GM12874 (cell line): ENCODE results near the gene APOL4.
A peak's percentile ranks its signal among the peaks of the same experiment; 100 is the strongest.

Experiments
- CTCF ChIP-seq: IDR thresholded peaks from 2 replicates; pipeline ENCODE4 v1.5.1; 2011; ENCODE audit warnings: low read depth, mild to moderate bottlenecking, control low read depth, low read length, moderate library complexity; ENCODE audit not compliant: insufficient read depth

The APOL4 gene

GRCh38 chr22:36239401-36240171, 38.0 kb upstream of the APOL4 start, which contains the start of gene APOL2:
Gene APOL2, minus strand, starts transcription at chr22:36239527. Its CDS starts 6,365 bp downstream, at chr22:36233162.
- peak; percentile 74 for TF ChIP-seq CTCF

- no peak for TF ChIP-seq CTCF
Observed at GRCh38 chr22:36239150-36239400, 37.5 kb upstream of the APOL4 start.

GRCh38 chr22:36238373-36239149, 37.0 kb upstream of the APOL4 start:
- TF ChIP-seq CTCF, result no peak

GRCh38 chr22:36237462-36238372, 36.1 kb upstream of the APOL4 start:
- TF ChIP-seq CTCF, result no peak

GRCh38 chr22:36236388-36237319, 35.0 kb upstream of the APOL4 start:
- TF ChIP-seq CTCF, result no peak

- TF ChIP-seq CTCF, result no peak
Observed at GRCh38 chr22:36235585-36235984, 34.0 kb upstream of the APOL4 start.
